T-helper 1 cell treated with Interleukin-12 subunit alpha and Interleukin-12 subunit beta and Interleukin-4 antibody, amounts not matched to agents 30 μg/mL and 1 μg/mL, for 36 hours (primary cell): ENCODE measurements around the gene FOXI1.

ENCODE experiments used
- H3K27ac Mint-ChIP-seq: one replicate; pipeline ENCODE4 v1.8.0; 2021; ENCODE audit warnings: mild to moderate bottlenecking, mixed read lengths
- H3K27me3 Mint-ChIP-seq: one replicate; pipeline ENCODE4 v1.8.0; 2021; ENCODE audit warnings: low read depth, mixed read lengths
- H3K36me3 Mint-ChIP-seq: one replicate; pipeline ENCODE4 v1.8.0; 2021; ENCODE audit warnings: low read depth, mixed read lengths
- H3K4me1 Mint-ChIP-seq: one replicate; pipeline ENCODE4 v1.8.0; 2021; ENCODE audit warnings: low read depth, mixed read lengths
- H3K4me3 Mint-ChIP-seq: one replicate; pipeline ENCODE4 v1.8.0; 2021; ENCODE audit warnings: mild to moderate bottlenecking, moderate library complexity, mixed read lengths
- H3K9me3 Mint-ChIP-seq: one replicate; pipeline ENCODE4 v1.8.0; 2021; ENCODE audit warnings: mixed read lengths

Gene FOXI1

GRCh38 chr5:170105642-170106611, at the start of gene FOXI1:
TSS of gene FOXI1 (plus strand) at chr5:170105897. CDS start at chr5:170105958, 61 bp downstream.
- Mint-ChIP-seq H3K27me3 (peaks cover 12% of the 10 kb centered on the region), H3K27ac (no peak within 1 kb of the TSS), H3K9me3 (no peaks in the 10 kb centered on the region)

GRCh38 chr5:170056561-170057267, 49.0 kb upstream of the FOXI1 start:
- Mint-ChIP-seq H3K27me3 (no peaks in the 10 kb centered on the region), H3K27ac (no peak overlapping the region), H3K9me3 (peaks cover 13% of the 10 kb centered on the region), H3K4me1 (no peaks in the 10 kb centered on the region), H3K36me3 (peaks cover 80% of the 10 kb centered on the region), H3K4me3 (no peak overlapping the region)

More at GRCh38 chr5:170105642-170106611, at the start of gene FOXI1:
- no peak within 1 kb of the TSS for H3K4me3 Mint-ChIP-seq
- H3K4me1 Mint-ChIP-seq = no peaks in the 10 kb centered on the region
- no peaks in the 10 kb centered on the region for H3K36me3 Mint-ChIP-seq

- H3K27me3 Mint-ChIP-seq = no peaks in the 10 kb centered on the region
- no peaks in the 10 kb centered on the region for H3K4me1 Mint-ChIP-seq
- peaks cover 78% of the 10 kb centered on the region for H3K36me3 Mint-ChIP-seq
- H3K27ac Mint-ChIP-seq = no peak overlapping the region
- H3K9me3 Mint-ChIP-seq = peaks cover 13% of the 10 kb centered on the region
- H3K4me3 Mint-ChIP-seq = no peak overlapping the region
Measured at GRCh38 chr5:170057311-170057710, 48.4 kb upstream of the FOXI1 start.

- H3K36me3 Mint-ChIP-seq = peaks cover 68% of the 10 kb centered on the region
- H3K27me3 Mint-ChIP-seq = no peaks in the 10 kb centered on the region
- H3K4me1 Mint-ChIP-seq = no peaks in the 10 kb centered on the region
- H3K9me3 Mint-ChIP-seq = peaks cover 13% of the 10 kb centered on the region
- H3K4me3 Mint-ChIP-seq = no peak overlapping the region
- H3K27ac Mint-ChIP-seq = no peak overlapping the region
Measured at GRCh38 chr5:170059221-170059620, 46.5 kb upstream of the FOXI1 start.

- peak overlapping the region; percentile 17 for H3K27ac Mint-ChIP-seq
- H3K4me3 Mint-ChIP-seq = no peak overlapping the region
- no peaks in the 10 kb centered on the region for H3K9me3 Mint-ChIP-seq
- H3K27me3 Mint-ChIP-seq = no peaks in the 10 kb centered on the region
- H3K4me1 Mint-ChIP-seq = no peaks in the 10 kb centered on the region
- peaks cover 50% of the 10 kb centered on the region for H3K36me3 Mint-ChIP-seq
Measured at GRCh38 chr5:170067152-170067551, 38.5 kb upstream of the FOXI1 start.

- Mint-ChIP-seq H3K27me3 (no peaks in the 10 kb centered on the region), H3K4me3 (no peak overlapping the region), H3K4me1 (no peaks in the 10 kb centered on the region), H3K27ac (peak overlapping the region; percentile 17), H3K36me3 (peaks cover 53% of the 10 kb centered on the region), H3K9me3 (no peaks in the 10 kb centered on the region)
Measured at GRCh38 chr5:170067574-170068170, 38.0 kb upstream of the FOXI1 start.

- no peaks in the 10 kb centered on the region for H3K9me3 Mint-ChIP-seq
- peaks cover 51% of the 10 kb centered on the region for H3K36me3 Mint-ChIP-seq
Measured at GRCh38 chr5:170069512-170069911, 36.2 kb upstream of the FOXI1 start.

GRCh38 chr5:170070556-170071412, 34.9 kb upstream of the FOXI1 start:
- Mint-ChIP-seq H3K4me3 (no peak overlapping the region), H3K9me3 (no peaks in the 10 kb centered on the region), H3K36me3 (peaks cover 58% of the 10 kb centered on the region), H3K27ac (no peak overlapping the region), H3K4me1 (no peaks in the 10 kb centered on the region), H3K27me3 (no peaks in the 10 kb centered on the region)

More at GRCh38 chr5:170069512-170069911, 36.2 kb upstream of the FOXI1 start:
- no peaks in the 10 kb centered on the region for H3K4me1 Mint-ChIP-seq
- H3K27ac Mint-ChIP-seq = no peak overlapping the region
- H3K27me3 Mint-ChIP-seq = no peaks in the 10 kb centered on the region
- H3K4me3 Mint-ChIP-seq = no peak overlapping the region

- Mint-ChIP-seq H3K36me3 (peaks cover 56% of the 10 kb centered on the region), H3K27ac (no peak overlapping the region), H3K4me3 (no peak overlapping the region), H3K9me3 (no peaks in the 10 kb centered on the region), H3K27me3 (no peaks in the 10 kb centered on the region), H3K4me1 (no peaks in the 10 kb centered on the region)
Measured at GRCh38 chr5:170071748-170072147, 33.9 kb upstream of the FOXI1 start.

- H3K4me1 Mint-ChIP-seq = no peaks in the 10 kb centered on the region
- no peaks in the 10 kb centered on the region for H3K9me3 Mint-ChIP-seq
- no peak overlapping the region for H3K27ac Mint-ChIP-seq
- no peaks in the 10 kb centered on the region for H3K27me3 Mint-ChIP-seq
- H3K36me3 Mint-ChIP-seq = peaks cover 59% of the 10 kb centered on the region
- H3K4me3 Mint-ChIP-seq = no peak overlapping the region
Measured at GRCh38 chr5:170075696-170076095, 30.0 kb upstream of the FOXI1 start.

- H3K36me3 Mint-ChIP-seq = peaks cover 61% of the 10 kb centered on the region
- no peaks in the 10 kb centered on the region for H3K4me1 Mint-ChIP-seq
- H3K27me3 Mint-ChIP-seq = no peaks in the 10 kb centered on the region
- H3K4me3 Mint-ChIP-seq = no peak overlapping the region
- no peaks in the 10 kb centered on the region for H3K9me3 Mint-ChIP-seq
- no peak overlapping the region for H3K27ac Mint-ChIP-seq
Measured at GRCh38 chr5:170076211-170076610, 29.5 kb upstream of the FOXI1 start.

GRCh38 chr5:170076739-170077138, 29.0 kb upstream of the FOXI1 start:
- no peaks in the 10 kb centered on the region for H3K9me3 Mint-ChIP-seq
- H3K4me3 Mint-ChIP-seq = no peak overlapping the region
- no peaks in the 10 kb centered on the region for H3K27me3 Mint-ChIP-seq
- no peak overlapping the region for H3K27ac Mint-ChIP-seq
- H3K36me3 Mint-ChIP-seq = peaks cover 58% of the 10 kb centered on the region
- H3K4me1 Mint-ChIP-seq = no peaks in the 10 kb centered on the region

- no peak overlapping the region for H3K27ac Mint-ChIP-seq
- no peaks in the 10 kb centered on the region for H3K4me1 Mint-ChIP-seq
- H3K36me3 Mint-ChIP-seq = peaks cover 62% of the 10 kb centered on the region
- no peaks in the 10 kb centered on the region for H3K27me3 Mint-ChIP-seq
- no peaks in the 10 kb centered on the region for H3K9me3 Mint-ChIP-seq
- no peak overlapping the region for H3K4me3 Mint-ChIP-seq
Measured at GRCh38 chr5:170077526-170077925, 28.2 kb upstream of the FOXI1 start.

GRCh38 chr5:170078458-170078857, 27.2 kb upstream of the FOXI1 start:
- no peaks in the 10 kb centered on the region for H3K4me1 Mint-ChIP-seq
- H3K27ac Mint-ChIP-seq = no peak overlapping the region
- H3K27me3 Mint-ChIP-seq = no peaks in the 10 kb centered on the region
- peaks cover 65% of the 10 kb centered on the region for H3K36me3 Mint-ChIP-seq
- H3K9me3 Mint-ChIP-seq = no peaks in the 10 kb centered on the region
- no peak overlapping the region for H3K4me3 Mint-ChIP-seq
